Measurements from ENCODE around the gene FHL2. TPM values are rescaled to one million over a fixed set of nuclear protein-coding genes. Genes with fewer than 3 reads are reported as not detected.

The FHL2 gene
- total RNA-seq, 2 experiments from 2014 or later: not detected

DNA sequence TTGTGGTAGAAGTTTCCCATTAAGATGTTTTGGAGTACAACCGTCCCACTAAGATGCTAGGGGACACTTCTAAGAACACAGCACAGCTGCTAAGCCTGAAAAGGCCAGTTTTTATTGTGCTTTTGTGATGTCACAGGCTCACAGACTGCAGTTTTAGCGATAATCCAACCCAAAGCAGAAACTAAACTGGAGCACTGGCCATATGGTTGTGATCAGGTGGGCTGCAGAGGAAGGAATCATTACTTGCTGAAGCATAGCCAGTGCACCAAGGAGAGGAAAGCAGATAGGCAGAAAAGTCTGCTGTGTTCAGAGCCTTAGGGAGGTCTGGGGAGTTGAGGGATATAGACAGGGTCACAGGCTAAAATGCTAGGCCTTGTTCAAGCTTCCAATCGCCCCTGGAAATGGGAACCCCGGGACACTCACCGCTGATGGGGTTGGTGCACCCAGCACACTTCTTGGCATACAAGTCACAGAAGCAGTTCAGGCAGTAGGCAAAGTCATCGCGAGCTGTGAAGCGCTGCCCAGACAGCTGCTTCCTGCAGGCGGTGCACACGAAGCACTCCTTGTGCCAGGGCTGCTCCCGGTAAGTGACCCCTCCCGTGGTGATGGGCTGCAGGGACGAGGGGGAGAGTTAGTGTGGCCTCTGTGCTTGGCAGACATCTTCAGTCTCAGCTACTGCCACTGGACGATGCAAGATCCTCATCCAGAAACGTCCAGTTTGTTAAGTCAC lies 35.8 kb downstream of the FHL2 start:
- no peak for DNase-seq (ENCODE audit: low spot score)
- TF ChIP-seq, protein P1, sequence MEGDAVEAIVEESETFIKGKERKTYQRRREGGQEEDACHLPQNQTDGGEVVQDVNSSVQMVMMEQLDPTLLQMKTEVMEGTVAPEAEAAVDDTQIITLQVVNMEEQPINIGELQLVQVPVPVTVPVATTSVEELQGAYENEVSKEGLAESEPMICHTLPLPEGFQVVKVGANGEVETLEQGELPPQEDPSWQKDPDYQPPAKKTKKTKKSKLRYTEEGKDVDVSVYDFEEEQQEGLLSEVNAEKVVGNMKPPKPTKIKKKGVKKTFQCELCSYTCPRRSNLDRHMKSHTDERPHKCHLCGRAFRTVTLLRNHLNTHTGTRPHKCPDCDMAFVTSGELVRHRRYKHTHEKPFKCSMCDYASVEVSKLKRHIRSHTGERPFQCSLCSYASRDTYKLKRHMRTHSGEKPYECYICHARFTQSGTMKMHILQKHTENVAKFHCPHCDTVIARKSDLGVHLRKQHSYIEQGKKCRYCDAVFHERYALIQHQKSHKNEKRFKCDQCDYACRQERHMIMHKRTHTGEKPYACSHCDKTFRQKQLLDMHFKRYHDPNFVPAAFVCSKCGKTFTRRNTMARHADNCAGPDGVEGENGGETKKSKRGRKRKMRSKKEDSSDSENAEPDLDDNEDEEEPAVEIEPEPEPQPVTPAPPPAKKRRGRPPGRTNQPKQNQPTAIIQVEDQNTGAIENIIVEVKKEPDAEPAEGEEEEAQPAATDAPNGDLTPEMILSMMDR (conservative IDR thresholded peaks at IDR 0.05; ENCODE audit: low read length): no peak
- TF ChIP-seq EZH2phosphoT487 (IDR thresholded peaks at IDR 0.05; ENCODE audit: borderline replicate concordance, low read depth, low read length): no peak
- no peak overlapping the region for H3K27ac ChIP-seq (ENCODE audit: low read depth, low read length, poor library complexity, severe bottlenecking)
- no peak overlapping the region for H3K4me2 ChIP-seq (ENCODE audit: low read length)
- no peaks in the 10 kb centered on the region for H3K4me1 ChIP-seq (ENCODE audit: insufficient read depth, low read length, poor library complexity, severe bottlenecking)
- no peaks in the 10 kb centered on the region for H3K79me2 ChIP-seq (ENCODE audit: insufficient read depth, low read depth, low read length)
- POLR2A ChIA-PET: no interaction called here
- H3K9me3 ChIP-seq (ENCODE audit: low read length): no peaks in the 10 kb centered on the region
- no peaks in the 10 kb centered on the region for H3K9me2 ChIP-seq (ENCODE audit: insufficient read depth, low read length)
- no peak overlapping the region for H2AFZ ChIP-seq (ENCODE audit: low read length)
- no peak overlapping the region for H3K4me3 ChIP-seq (ENCODE audit: low read depth, low read length, poor library complexity, severe bottlenecking)
- no peaks in the 10 kb centered on the region for H4K20me1 ChIP-seq (ENCODE audit: insufficient read depth, low read length)
- intact Hi-C loops (cut with micrococcal nuclease; ENCODE audit: unreplicated experiment): no loop called here
- CTCF ChIA-PET (ENCODE audit: unreplicated experiment): interaction anchor here (0.6 kb wide), 1 partner anchor 332 kb away, joined by 3 read pairs; no protein-coding TSS in a partner anchor
- H3K36me3 ChIP-seq (ENCODE audit: insufficient read depth, low read length): peaks cover 12% of the 10 kb centered on the region
- BruUV-seq (replicated peaks): no TSS peak

DNA sequence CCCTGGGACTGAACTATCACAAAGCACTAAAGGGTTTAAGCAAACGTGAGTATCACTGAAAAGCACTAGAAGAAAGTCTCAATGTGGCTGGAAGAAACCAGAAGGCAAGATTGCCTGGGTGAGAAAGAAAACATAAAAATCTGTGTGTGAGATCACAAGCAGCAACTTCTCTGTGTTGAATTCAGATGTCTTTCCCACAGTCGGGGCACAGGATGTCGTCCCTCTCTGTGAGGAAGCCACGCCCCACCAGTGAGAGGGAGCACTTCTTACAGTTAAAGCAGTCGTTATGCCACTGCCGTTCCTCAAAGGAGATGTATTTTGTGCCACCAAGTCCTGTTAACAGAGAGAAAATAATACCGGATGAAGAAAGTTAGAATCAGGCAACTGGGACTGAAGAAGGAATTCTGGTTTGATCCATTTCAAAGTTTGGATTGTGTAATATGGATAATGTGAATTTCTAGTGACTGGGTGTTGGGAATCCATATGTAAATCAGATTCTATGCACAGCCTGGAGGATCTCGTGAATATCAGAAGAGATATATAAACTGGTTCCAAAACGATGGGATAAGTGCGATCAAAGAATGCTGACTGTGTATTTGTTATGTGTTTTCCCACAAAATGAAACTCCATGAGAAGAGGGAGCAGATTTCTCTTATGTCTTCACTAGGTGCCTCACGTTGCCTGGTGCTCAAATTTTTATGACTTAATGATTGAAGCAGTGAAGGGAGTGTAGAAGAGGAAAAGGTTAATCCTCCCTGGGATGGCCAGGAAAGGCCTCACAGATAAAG lies 37.6 kb downstream of the FHL2 start:
- intact Hi-C loops (cut with micrococcal nuclease; ENCODE audit: unreplicated experiment): no loop called here
- Histone ChIP-seq H4K20me1 (ENCODE audit: insufficient read depth, low read length) (no peaks in the 10 kb centered on the region), H2AFZ (ENCODE audit: low read length) (no peak overlapping the region), H3K79me2 (ENCODE audit: insufficient read depth, low read depth, low read length) (no peaks in the 10 kb centered on the region), H3K9me2 (ENCODE audit: insufficient read depth, low read length) (no peaks in the 10 kb centered on the region), H3K4me1 (ENCODE audit: insufficient read depth, low read length, poor library complexity, severe bottlenecking) (no peaks in the 10 kb centered on the region), H3K4me3 (ENCODE audit: low read depth, low read length, poor library complexity, severe bottlenecking) (no peak overlapping the region), H3K36me3 (ENCODE audit: insufficient read depth, low read length) (peaks cover 30% of the 10 kb centered on the region), H3K4me2 (ENCODE audit: low read length) (no peak overlapping the region), H3K9me3 (ENCODE audit: low read length) (0 out of 2 replicates have a peak, but pooled peaks cover 8% of the 10 kb centered on the region), H3K27ac (ENCODE audit: low read depth, low read length, poor library complexity, severe bottlenecking) (no peak overlapping the region)
- no peak for DNase-seq (ENCODE audit: low spot score)
- ChIA-PET CTCF (ENCODE audit: unreplicated experiment) (no interaction called here), POLR2A (no interaction called here)
- TF ChIP-seq, protein P1 (conservative IDR thresholded peaks at IDR 0.05; ENCODE audit: low read length): no peak
- TF ChIP-seq EZH2phosphoT487 (IDR thresholded peaks at IDR 0.05; ENCODE audit: borderline replicate concordance, low read depth, low read length): no peak
- BruUV-seq (replicated peaks): no TSS peak

DNA sequence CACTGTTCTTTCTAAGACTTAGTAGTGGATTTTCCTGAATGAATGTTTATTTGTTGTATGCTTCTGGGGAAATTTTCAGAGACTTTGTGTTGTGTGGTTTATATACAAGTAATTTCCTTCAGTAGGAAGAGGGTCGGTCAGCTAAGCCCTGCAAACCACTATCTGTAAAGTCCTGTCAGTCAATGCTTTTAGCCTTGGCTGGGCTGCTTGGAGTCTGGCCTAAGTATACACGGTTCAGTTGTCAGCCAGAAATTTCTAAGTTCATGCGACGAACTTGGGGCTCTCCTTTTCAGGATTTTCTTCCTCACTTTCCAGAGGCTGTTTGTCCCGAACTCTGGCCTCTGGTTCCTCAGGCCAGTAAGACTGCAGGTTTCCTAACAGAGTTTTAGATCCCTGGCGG lies 40.3 kb downstream of the FHL2 start:
- H3K9me2 ChIP-seq (ENCODE audit: insufficient read depth, low read length): no peaks in the 10 kb centered on the region
- no peak for DNase-seq (ENCODE audit: low spot score)
- BruUV-seq (replicated peaks): no TSS peak
- H3K4me2 ChIP-seq (ENCODE audit: low read length): no peak overlapping the region
- ChIA-PET CTCF (ENCODE audit: unreplicated experiment) (no interaction called here), POLR2A (no interaction called here)
- H3K27ac ChIP-seq (ENCODE audit: low read depth, low read length, poor library complexity, severe bottlenecking): no peak overlapping the region
- no peaks in the 10 kb centered on the region for H4K20me1 ChIP-seq (ENCODE audit: insufficient read depth, low read length)
- no peaks in the 10 kb centered on the region for H3K79me2 ChIP-seq (ENCODE audit: insufficient read depth, low read depth, low read length)
- TF ChIP-seq EZH2phosphoT487 (IDR thresholded peaks at IDR 0.05; ENCODE audit: borderline replicate concordance, low read depth, low read length): no peak
- intact Hi-C loops (cut with micrococcal nuclease; ENCODE audit: unreplicated experiment): no loop called here
- H2AFZ ChIP-seq (ENCODE audit: low read length): no peak overlapping the region
- no peaks in the 10 kb centered on the region for H3K4me1 ChIP-seq (ENCODE audit: insufficient read depth, low read length, poor library complexity, severe bottlenecking)
- H3K4me3 ChIP-seq (ENCODE audit: low read depth, low read length, poor library complexity, severe bottlenecking): no peak overlapping the region
- peaks cover 52% of the 10 kb centered on the region for H3K36me3 ChIP-seq (ENCODE audit: insufficient read depth, low read length)
- H3K9me3 ChIP-seq (ENCODE audit: low read length): 0 out of 2 replicates have a peak, but pooled peaks cover 8% of the 10 kb centered on the region

Data from OCI-LY7 (cell line).